ENCODE results near the gene TMEM80. TPM values are rescaled to one million over a fixed set of nuclear protein-coding genes. Genes with fewer than 3 reads are reported as not detected.
A peak's percentile ranks its signal among the peaks of the same experiment; 100 is the strongest.
"Not testable (repeated sequence)": the region's sequence is repeated elsewhere in the genome, so short reads cannot be mapped to it uniquely, and the experiment has no call there.

Gene TMEM80
- total and polyA plus RNA-seq, 9 of the 15 experiments (the other 6 are each of a cell fraction or from before 2014, with no cell fraction given), result 5.1 to 30.1 (median 12.4) TPM

DNA sequence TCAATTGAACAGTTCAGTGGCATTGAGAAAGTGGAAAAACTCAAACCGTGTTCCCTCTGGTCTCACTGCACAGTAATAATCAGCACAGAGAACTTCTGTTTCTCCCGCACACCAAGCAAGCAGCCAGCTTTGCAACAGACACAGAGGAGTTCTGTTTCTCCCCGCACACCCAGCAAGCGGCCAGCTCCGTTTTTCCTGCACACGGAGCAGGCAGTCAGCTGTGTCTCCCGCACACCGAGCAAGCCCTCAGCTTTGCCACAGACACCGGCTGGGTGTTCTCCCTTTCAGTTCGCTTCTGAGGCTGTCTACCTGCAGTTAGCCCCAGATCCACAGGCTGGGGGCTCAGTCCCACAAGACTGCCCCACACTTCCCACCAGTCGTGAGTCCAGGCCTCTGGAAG, 41.8 kb downstream of the TMEM80 start:
- FAIRE-seq (no peak), DNase-seq (ENCODE audit: extremely low read depth in 1 of 4, low spot score in 3 of 4) (peak in 1 of 4 experiments; percentile 4), ATAC-seq (peak; percentile 38)
- Histone ChIP-seq H2AFZ (ENCODE audit: low read depth, low read length) (peak overlapping the region; percentile 80), H3K4me3 (no peak overlapping the region), H3K9me1 (ENCODE audit: control insufficient read depth, insufficient read depth, low read length) (peaks cover under 1% of the 10 kb centered on the region), H3K36me3 (ENCODE audit: control insufficient read depth, insufficient read depth, low read length) (no peaks in the 10 kb centered on the region), H3K9me3 (replicated peaks; ENCODE audit: control insufficient read depth, insufficient read depth, low read depth, low read length) (no peaks in the 10 kb centered on the region), H3K4me1 (replicated peaks in 1 of 2; ENCODE audit: control insufficient read depth in 2 of 2, insufficient read depth in 2 of 2, low read length in 2 of 2) (peaks cover 10 to 23% of the 10 kb centered on the region in 2 experiments; a peak in 4 of 5 replicates), H4K20me1 (replicated peaks; ENCODE audit: control insufficient read depth, insufficient read depth, low read length) (no peaks in the 10 kb centered on the region), H3K79me2 (ENCODE audit: control insufficient read depth, insufficient read depth, low read length) (no peaks in the 10 kb centered on the region), H3K27me3 (ENCODE audit: control insufficient read depth in 2 of 2, insufficient read depth in 2 of 2, low read length in 2 of 2) (no peaks in the 10 kb centered on the region), H3K9ac (ENCODE audit: insufficient read depth in 1 of 2, low read depth in 2 of 2, low read length in 2 of 2) (peak overlapping the region; percentile 36 to 84; a peak in 3 of 4 replicates), H3K27ac (ENCODE audit: extremely low read depth, low read depth, low read length) (no peak overlapping the region), H3K4me2 (ENCODE audit: insufficient read depth, low read length) (peak overlapping the region; percentile 27; the same call in 1 of the 2 replicates)
- TF ChIP-seq ZNF436 (CRISPR knock-in tag; IDR thresholded peaks at IDR 0.05) (no peak), CCAR2 (IDR thresholded peaks at IDR 0.05; ENCODE audit: low read depth, low read length) (no peak)
- TF ChIP-seq, protein P1, sequence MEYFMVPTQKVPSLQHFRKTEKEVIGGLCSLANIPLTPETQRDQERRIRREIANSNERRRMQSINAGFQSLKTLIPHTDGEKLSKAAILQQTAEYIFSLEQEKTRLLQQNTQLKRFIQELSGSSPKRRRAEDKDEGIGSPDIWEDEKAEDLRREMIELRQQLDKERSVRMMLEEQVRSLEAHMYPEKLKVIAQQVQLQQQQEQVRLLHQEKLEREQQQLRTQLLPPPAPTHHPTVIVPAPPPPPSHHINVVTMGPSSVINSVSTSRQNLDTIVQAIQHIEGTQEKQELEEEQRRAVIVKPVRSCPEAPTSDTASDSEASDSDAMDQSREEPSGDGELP (CRISPR knock-in tag; IDR thresholded peaks at IDR 0.05; ENCODE audit: borderline replicate concordance), result peak; percentile 35; the same call in 1 of the 2 replicates
- in situ Hi-C loops (cut with MboI) (no loop called here), intact Hi-C loops (cut with micrococcal nuclease) (no loop called here)
- ChIA-PET CTCF (ENCODE audit: low intra/inter-chr PET ratio) (no interaction called here), POLR2A (interaction anchor here (1.2 to 2.8 kb wide), 3 partner anchors 9 to 11 kb away, joined by 3 to 14 read pairs (median 7); partner anchors contain the start of gene TALDO1)
- WGBS (ENCODE audit: insufficient coverage, low coverage, missing lambda C conversion rate), result 48% methylated on average over 11 of the region's 11 CpGs
- BruUV-seq (replicated peaks), result no TSS peak

DNA sequence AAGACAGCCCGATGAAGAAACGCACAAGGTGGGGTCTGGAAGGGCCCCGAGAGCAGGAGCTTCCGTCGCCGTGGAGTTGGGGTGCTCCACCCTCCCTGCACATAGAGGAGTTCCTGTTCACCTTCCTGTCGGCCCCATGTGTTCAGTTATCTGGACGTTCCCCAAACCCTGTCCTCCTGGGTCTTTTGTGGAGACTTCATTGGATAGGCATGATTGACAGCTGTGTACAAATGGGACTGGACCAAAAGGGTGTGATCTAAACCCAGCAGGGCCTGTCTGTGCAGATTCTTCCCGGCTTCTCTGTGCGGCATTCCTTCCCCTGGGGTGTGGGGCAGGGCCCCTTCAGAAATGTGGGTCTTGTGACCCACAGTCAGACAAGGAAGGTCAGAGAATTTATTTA, 42.3 kb downstream of the TMEM80 start:
- Histone ChIP-seq H3K9ac (ENCODE audit: insufficient read depth in 1 of 2, low read depth in 2 of 2, low read length in 2 of 2) (peak overlapping the region in 1 of 2 experiments; percentile 50; a peak in 1 of 4 replicates), H3K4me2 (ENCODE audit: insufficient read depth, low read length) (peak overlapping the region; percentile 27; the same call in 1 of the 2 replicates), H2AFZ (ENCODE audit: low read depth, low read length) (peak overlapping the region; percentile 80), H3K4me1 (replicated peaks in 1 of 2; ENCODE audit: control insufficient read depth in 2 of 2, insufficient read depth in 2 of 2, low read length in 2 of 2) (peaks cover 10 to 21% of the 10 kb centered on the region in 2 experiments; a peak in 4 of 5 replicates)
- H4K20me1 ChIP-seq (replicated peaks; ENCODE audit: control insufficient read depth, insufficient read depth, low read length); H3K9me3 ChIP-seq (replicated peaks; ENCODE audit: control insufficient read depth, insufficient read depth, low read depth, low read length); H3K27ac ChIP-seq (ENCODE audit: extremely low read depth, low read depth, low read length); H3K79me2 ChIP-seq (ENCODE audit: control insufficient read depth, insufficient read depth, low read length); CTCF ChIA-PET (ENCODE audit: low intra/inter-chr PET ratio); H3K27me3 ChIP-seq (ENCODE audit: control insufficient read depth in 2 of 2, insufficient read depth in 2 of 2, low read length in 2 of 2); DNase-seq (ENCODE audit: extremely low read depth in 1 of 4, low spot score in 3 of 4); in situ Hi-C loops (cut with MboI); H3K9me1 ChIP-seq (ENCODE audit: control insufficient read depth, insufficient read depth, low read length); BruUV-seq (replicated peaks); intact Hi-C loops (cut with micrococcal nuclease); H3K36me3 ChIP-seq (ENCODE audit: control insufficient read depth, insufficient read depth, low read length); H3K4me3 ChIP-seq: not testable (repeated sequence)
- WGBS (ENCODE audit: insufficient coverage, low coverage, missing lambda C conversion rate), result 28% methylated on average over 10 of the region's 10 CpGs
- peak; percentile 59 for ATAC-seq
- FAIRE-seq, result peak; percentile 80
- POLR2A ChIA-PET, result interaction anchor here (1.2 to 2.8 kb wide), 2 partner anchors 10 to 12 kb away, joined by 7 to 14 read pairs; partner anchors contain the start of gene TALDO1
- TF ChIP-seq, protein P2, sequence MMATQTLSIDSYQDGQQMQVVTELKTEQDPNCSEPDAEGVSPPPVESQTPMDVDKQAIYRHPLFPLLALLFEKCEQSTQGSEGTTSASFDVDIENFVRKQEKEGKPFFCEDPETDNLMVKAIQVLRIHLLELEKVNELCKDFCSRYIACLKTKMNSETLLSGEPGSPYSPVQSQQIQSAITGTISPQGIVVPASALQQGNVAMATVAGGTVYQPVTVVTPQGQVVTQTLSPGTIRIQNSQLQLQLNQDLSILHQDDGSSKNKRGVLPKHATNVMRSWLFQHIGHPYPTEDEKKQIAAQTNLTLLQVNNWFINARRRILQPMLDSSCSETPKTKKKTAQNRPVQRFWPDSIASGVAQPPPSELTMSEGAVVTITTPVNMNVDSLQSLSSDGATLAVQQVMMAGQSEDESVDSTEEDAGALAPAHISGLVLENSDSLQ (IDR thresholded peaks at IDR 0.05), result peak; percentile 96
- TF ChIP-seq MEIS2 (IDR thresholded peaks at IDR 0.05; ENCODE audit: partially characterized antibody) (peak; percentile 63), MNT (conservative IDR thresholded peaks at IDR 0.05) (0 out of 4 replicates have a peak, but pooled peaks of 1 of the 2 experiments have one; percentile 17)
- TF ChIP-seq, protein P3, sequence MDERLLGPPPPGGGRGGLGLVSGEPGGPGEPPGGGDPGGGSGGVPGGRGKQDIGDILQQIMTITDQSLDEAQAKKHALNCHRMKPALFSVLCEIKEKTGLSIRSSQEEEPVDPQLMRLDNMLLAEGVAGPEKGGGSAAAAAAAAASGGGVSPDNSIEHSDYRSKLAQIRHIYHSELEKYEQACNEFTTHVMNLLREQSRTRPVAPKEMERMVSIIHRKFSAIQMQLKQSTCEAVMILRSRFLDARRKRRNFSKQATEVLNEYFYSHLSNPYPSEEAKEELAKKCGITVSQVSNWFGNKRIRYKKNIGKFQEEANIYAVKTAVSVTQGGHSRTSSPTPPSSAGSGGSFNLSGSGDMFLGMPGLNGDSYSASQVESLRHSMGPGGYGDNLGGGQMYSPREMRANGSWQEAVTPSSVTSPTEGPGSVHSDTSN (CRISPR knock-in tag; IDR thresholded peaks at IDR 0.05; ENCODE audit: low read depth), result 0 out of 2 replicates have a peak, but pooled peaks have one; percentile 22
- TF ChIP-seq, protein P3 (tag; conservative IDR thresholded peaks at IDR 0.05; ENCODE audit: low read depth), result peak; percentile 74
